H1 (cell line): ENCODE data around the gene SCGB1A1. TPM values are rescaled to one million over a fixed set of nuclear protein-coding genes. Genes with fewer than 3 reads are reported as not detected.

Experiments
- CTCF ChIA-PET: fragments of 300-600 bp; sonication (Branson Sonifier 250); formaldehyde crosslinking; loops from one replicate; lab custom pipeline; 2021; ENCODE audit not compliant: partially characterized antibody; lab: Charles Lee
- POLR2A ChIA-PET: fragments of 300-600 bp; sonication (Branson Sonifier 250); formaldehyde crosslinking; loops from one replicate; lab custom pipeline; 2021; ENCODE audit warnings: inconsistent platforms; ENCODE audit not compliant: partially characterized antibody; lab: Charles Lee
- DNase-seq, 2 experiments: peaks; one replicate each; pipeline versions ENCODE4 v3.0.0 to v3.0.0-alpha.2; 2010 to 2022; ENCODE audit warnings: low spot score in 2 of 2, low read depth in 1 of 2, mixed read lengths in 1 of 2
- FAIRE-seq: peaks from 2 replicates; lab custom pipeline; 2011; peaks lifted over from hg19 to GRCh38; lab: Jason Lieb, UNC
- H2AFZ ChIP-seq: 2 replicates; pipeline ENCODE4 v1.8.1; 2012; ENCODE audit warnings: low read length, inconsistent platforms
- H2AK5ac ChIP-seq: 2 replicates; pipeline ENCODE4 v1.6.1; 2013; ENCODE audit warnings: low read depth, low read length
- H2BK120ac ChIP-seq: replicated peaks from 2 replicates; pipeline ENCODE3; 2013; ENCODE audit warnings: low read depth, low read length, inconsistent platforms
- H2BK12ac ChIP-seq: 2 replicates; pipeline ENCODE4 v1.6.1; 2013; ENCODE audit warnings: low read depth, low read length
- H2BK15ac ChIP-seq: 2 replicates; pipeline ENCODE4 v1.6.1; 2013; ENCODE audit warnings: low read length
- H2BK20ac ChIP-seq: 2 replicates; pipeline ENCODE4 v1.6.1; 2013; ENCODE audit warnings: low read length
- H2BK5ac ChIP-seq: 2 replicates; pipeline ENCODE4 v1.6.1; 2013; ENCODE audit warnings: low read depth, low read length
- H3K14ac ChIP-seq: 2 replicates; pipeline ENCODE4 v1.6.1; 2013; ENCODE audit warnings: inconsistent platforms; ENCODE audit not compliant: insufficient read length
- H3K18ac ChIP-seq: 2 replicates; pipeline ENCODE4 v1.6.1; 2013; ENCODE audit warnings: low read length; ENCODE audit errors: extremely low read depth
- H3K23ac ChIP-seq: 2 replicates; pipeline ENCODE4 v1.6.1; 2013; ENCODE audit warnings: inconsistent platforms; ENCODE audit not compliant: insufficient read length
- H3K23me2 ChIP-seq: 2 replicates; pipeline ENCODE4 v1.6.1; 2013; ENCODE audit warnings: low read depth, low read length
- H3K27ac ChIP-seq: 2 replicates; pipeline ENCODE4 v1.6.1; 2011; ENCODE audit warnings: low read depth, low read length, inconsistent platforms
- H3K27me3 ChIP-seq, 4 experiments: replicated peaks in 1 of 4; 1 replicate in 1 of 4; 2 replicates in 3 of 4; pipeline versions ENCODE4 v1.6.1 to v1.8.1; 2011 to 2013; ENCODE audit warnings: low read length in 3 of 4, mild to moderate bottlenecking in 3 of 4, inconsistent platforms in 2 of 4, mixed read lengths in 2 of 4, moderate library complexity in 1 of 4; ENCODE audit not compliant: control insufficient read depth in 3 of 4, insufficient read depth in 3 of 4; ENCODE audit errors: extremely low read depth in 1 of 4
- H3K36me3 ChIP-seq, 4 experiments: 2 replicates each; pipeline versions ENCODE4 v1.6.1 to v1.8.1; 2011 to 2013; ENCODE audit warnings: mild to moderate bottlenecking in 4 of 4, low read length in 3 of 4, moderate library complexity in 2 of 4, control low read depth in 1 of 4, inconsistent platforms in 1 of 4; ENCODE audit not compliant: insufficient read depth in 4 of 4, control insufficient read depth in 2 of 4
- H3K4ac ChIP-seq: replicated peaks from 2 replicates; pipeline ENCODE3; 2013; ENCODE audit warnings: low read length, low read depth, mixed read lengths, inconsistent platforms; ENCODE audit not compliant: insufficient read length
- H3K4me1 ChIP-seq, 4 experiments: replicated peaks in 1 of 4; 1 replicate in 1 of 4; 2 replicates in 3 of 4; pipeline versions ENCODE4 v1.6.1 to v1.8.1; 2011 to 2013; ENCODE audit warnings: low read length in 3 of 4, inconsistent platforms in 2 of 4, mixed read lengths in 1 of 4; ENCODE audit not compliant: insufficient read depth in 4 of 4, control insufficient read depth in 3 of 4
- H3K4me2 ChIP-seq, 2 experiments: 2 replicates each; pipeline versions ENCODE4 v1.6.1 to v1.8.1; 2011 to 2013; ENCODE audit warnings: low read depth in 2 of 2, low read length in 2 of 2, control low read depth in 1 of 2, inconsistent platforms in 1 of 2, mild to moderate bottlenecking in 1 of 2; ENCODE audit not compliant: insufficient read depth in 1 of 2
- H3K4me3 ChIP-seq, 4 experiments: fragments of 200-600, 300-600 bp in 1 of 4; sonication (generic), shearing (Covaris generic), sonication (Bioruptor Twin) in 1 of 4; 2 replicates each; pipeline versions ENCODE4 v1.5.1 to v1.8.1; 2011 to 2016; ENCODE audit warnings: low read length in 4 of 4, low read depth in 3 of 4, control low read depth in 2 of 4, inconsistent platforms in 2 of 4, mild to moderate bottlenecking in 2 of 4, mixed read lengths in 1 of 4, moderate library complexity in 1 of 4; ENCODE audit not compliant: insufficient read depth in 2 of 4; ENCODE audit errors: extremely low read depth in 1 of 4
- H3K56ac ChIP-seq: replicated peaks from 2 replicates; pipeline ENCODE3; 2013; ENCODE audit warnings: low read depth, mild to moderate bottlenecking, mixed read lengths, low read length, inconsistent platforms; ENCODE audit not compliant: insufficient read length
- H3K79me1 ChIP-seq: 2 replicates; pipeline ENCODE4 v1.6.1; 2013; ENCODE audit warnings: low read depth, low read length, control low read depth
- H3K79me2 ChIP-seq, 2 experiments: 2 replicates each; pipeline versions ENCODE4 v1.6.1 to v1.8.1; 2012 to 2013; ENCODE audit warnings: low read length in 2 of 2, mild to moderate bottlenecking in 2 of 2, inconsistent platforms in 1 of 2; ENCODE audit not compliant: insufficient read depth in 2 of 2, control insufficient read depth in 1 of 2
- H3K9ac ChIP-seq, 4 experiments: replicated peaks in 1 of 4; 1 replicate in 1 of 4; 2 replicates in 3 of 4; pipeline versions ENCODE4 v1.6.1 to v1.8.1; 2011 to 2013; ENCODE audit warnings: low read depth in 3 of 4, low read length in 3 of 4, control low read depth in 2 of 4, mild to moderate bottlenecking in 2 of 4, moderate library complexity in 2 of 4, inconsistent platforms in 1 of 4; ENCODE audit errors: extremely low read depth in 1 of 4
- H3K9me3 ChIP-seq, 2 experiments: 2 replicates each; pipeline versions ENCODE4 v1.6.1 to v1.8.1; 2012 to 2013; ENCODE audit warnings: mild to moderate bottlenecking in 2 of 2, moderate library complexity in 2 of 2, control low read depth in 1 of 2, inconsistent platforms in 1 of 2, low read depth in 1 of 2, low read length in 1 of 2, mixed read lengths in 1 of 2; ENCODE audit not compliant: insufficient read depth in 2 of 2
- H4K20me1 ChIP-seq, 2 experiments: replicated peaks in 1 of 2; 2 replicates each; pipeline versions ENCODE3 to v1.8.1; 2011 to 2013; ENCODE audit warnings: inconsistent platforms in 2 of 2, low read length in 2 of 2, mild to moderate bottlenecking in 1 of 2; ENCODE audit not compliant: insufficient read depth in 2 of 2, control insufficient read depth in 1 of 2
- H4K5ac ChIP-seq: 2 replicates; pipeline ENCODE4 v1.6.1; 2013; ENCODE audit warnings: low read length, low read depth, mixed read lengths, inconsistent platforms; ENCODE audit not compliant: insufficient read length
- H4K8ac ChIP-seq: 2 replicates; pipeline ENCODE4 v1.8.0; 2013; ENCODE audit warnings: mild to moderate bottlenecking, moderate library complexity, low read length, inconsistent platforms; ENCODE audit not compliant: insufficient read depth; ENCODE audit errors: extremely low read depth
- H4K91ac ChIP-seq: replicated peaks from 2 replicates; pipeline ENCODE3; 2013; ENCODE audit warnings: low read length, mixed read lengths, inconsistent platforms; ENCODE audit not compliant: insufficient read length
- JUN ChIP-seq: IDR thresholded peaks from 2 replicates; pipeline ENCODE4 v1.6.1; 2011; ENCODE audit warnings: low read depth, mild to moderate bottlenecking, improper control_type of control experiment, low read length
- POLR2AphosphoS5 ChIP-seq: IDR thresholded peaks from 2 replicates; pipeline ENCODE4 v1.6.1; 2011; ENCODE audit warnings: low read depth, low read length
- SP1 ChIP-seq: IDR thresholded peaks from 2 replicates; pipeline ENCODE4 v1.6.1; 2011; ENCODE audit warnings: low read depth, low read length
- TBP ChIP-seq: IDR thresholded peaks from 2 replicates; pipeline ENCODE4 v1.6.1; 2011; ENCODE audit warnings: low read depth, low read length, improper control_type of control experiment
- YY1 ChIP-seq: IDR thresholded peaks from 2 replicates; pipeline ENCODE4 v1.6.1; 2011; ENCODE audit warnings: low read depth, mild to moderate bottlenecking, low read length
- WGBS, 2 experiments: shearing (Covaris generic) in 1 of 2; methylation state at CpG; one replicate each; pipeline versions ENCODE4 v1.1.6 to v1.1.7; 2013 to 2015; ENCODE audit warnings: low lambda C conversion rate in 2 of 2, mixed read lengths in 2 of 2, inconsistent platforms in 1 of 2, low coverage in 1 of 2, missing lambda C conversion rate in 1 of 2; ENCODE audit not compliant: insufficient replicate concordance in 2 of 2, insufficient coverage in 1 of 2, insufficient read length in 1 of 2; ENCODE audit errors: extremely low coverage in 1 of 2, missing lambda C conversion rate in 1 of 2; 5-methylcytosine and 5-hydroxymethylcytosine counted together
- polyA plus RNA-seq, 7 experiments: library from polyadenylated mRNA; depleted of rRNA in 3 of 7; stranded (reverse) in 5 of 7; unstranded in 2 of 7; fragments of >200 nt in 5 of 7; fragments of 200-250 nt in 2 of 7; gene quantifications; 1 replicate in 5 of 7; 2 replicates in 1 of 7; 4 replicates in 1 of 7; pipeline versions ENCODE4 v1.2.1 to v1.2.3, GENCODE V29; 2011 to 2013; ENCODE audit warnings: missing spikeins in 2 of 7, mixed read lengths in 2 of 7
- total RNA-seq: library from RNA; stranded (reverse); fragmentation: NEBNext Ultra II Directional; extraction: Animal tissue kit (Norgen Biotek cat#: 25700); gene quantifications from 2 replicates; pipeline ENCODE4 v1.2.1, GENCODE V29; 2021

Gene SCGB1A1
- total and polyA plus RNA-seq, 2 of the 8 experiments (the other 6 are each of a cell fraction or from before 2014, with no cell fraction given): not detected

GRCh38 chr11:62401811-62402210, 17.0 kb upstream of the SCGB1A1 start:
- Histone ChIP-seq H3K4me1 (peaks cover 0 to 23% (median 1%) of the 10 kb centered on the region in 4 experiments; a peak in 5 of 7 replicates), H2BK5ac (peak overlapping the region; percentile 56; the same call in 1 of the 2 replicates), H2BK120ac (no peak overlapping the region), H3K79me1 (no peaks in the 10 kb centered on the region), H3K23ac (no peak overlapping the region), H3K27me3 (0 out of 7 replicates have a peak, but pooled peaks cover 0 to 2% (median 0%) of the 10 kb centered on the region in 4 experiments), H4K5ac (no peak overlapping the region), H3K56ac (no peak overlapping the region), H4K91ac (peak overlapping the region; percentile 60), H2AFZ (no peak overlapping the region), H4K20me1 (no peaks in the 10 kb centered on the region), H3K23me2 (no peaks in the 10 kb centered on the region; the same call in 1 of the 2 replicates), H3K18ac (peak overlapping the region; percentile 87), H2AK5ac (no peak overlapping the region), H3K9ac (no peak overlapping the region), H4K8ac (peak overlapping the region; percentile 65; the same call in 1 of the 2 replicates), H3K27ac (no peak overlapping the region), H3K36me3 (no peaks in the 10 kb centered on the region), H3K4ac (no peak overlapping the region), H3K4me3 (no peak overlapping the region), H2BK20ac (no peak overlapping the region; the same call in 1 of the 2 replicates), H3K4me2 (no peak overlapping the region), H2BK12ac (peak overlapping the region; percentile 90; the same call in 1 of the 2 replicates), H3K14ac (no peak overlapping the region), H3K79me2 (no peaks in the 10 kb centered on the region), H3K9me3 (no peaks in the 10 kb centered on the region), H2BK15ac (no peak overlapping the region)
- ChIA-PET CTCF (interaction anchor here (0.6 to 9.5 kb wide), 9 partner anchors 9 to 666 kb away, joined by 3 to 56 read pairs (median 4); no protein-coding TSS in a partner anchor), POLR2A (interaction anchor here (0.8 to 1.2 kb wide), 2 partner anchors 17 to 47 kb away, joined by 3 to 5 read pairs; partner anchors contain the start of gene SCGB1A1)
- 87% methylated on average over 6 of the region's 7 CpGs; no CpG with 5 or more reads in 1 of the 2 experiments for WGBS, 2 experiments
- DNase-seq (no peak), FAIRE-seq (no peak)
- TF ChIP-seq YY1 (no peak), JUN (no peak), TBP (no peak), SP1 (no peak), POLR2AphosphoS5 (no peak)
